DMS114 treated with DMSO at 0.1 percent for 48 hours (cell line): Measurements from ENCODE around the gene XPC.

Source experiments
- DNase-seq: peaks from one replicate; lab custom pipeline; 2025; ENCODE audit not compliant: unreplicated experiment; lab: John Stamatoyannopoulos, UW

Gene XPC

DNA sequence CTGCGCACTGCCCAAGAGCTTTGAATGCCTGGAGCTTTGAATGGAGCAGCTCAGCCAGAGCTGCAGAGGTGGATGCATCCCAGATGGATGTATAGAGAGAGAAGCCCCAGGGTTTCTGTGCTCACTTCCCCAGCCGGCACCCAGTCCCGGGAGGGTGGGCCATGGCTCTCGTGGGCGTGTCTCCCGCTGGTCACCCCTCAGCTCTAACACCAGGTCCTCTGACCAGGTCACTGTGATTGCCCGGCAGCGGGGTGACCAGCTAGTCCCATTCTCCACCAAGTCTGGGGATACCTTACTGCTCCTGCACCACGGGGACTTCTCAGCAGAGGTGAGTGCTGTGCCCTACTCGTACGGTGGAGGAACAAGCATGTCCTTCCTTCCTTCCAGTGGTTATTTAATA lies 42.8 kb downstream of the XPC start:
- DNase-seq, result no peak

DNA sequence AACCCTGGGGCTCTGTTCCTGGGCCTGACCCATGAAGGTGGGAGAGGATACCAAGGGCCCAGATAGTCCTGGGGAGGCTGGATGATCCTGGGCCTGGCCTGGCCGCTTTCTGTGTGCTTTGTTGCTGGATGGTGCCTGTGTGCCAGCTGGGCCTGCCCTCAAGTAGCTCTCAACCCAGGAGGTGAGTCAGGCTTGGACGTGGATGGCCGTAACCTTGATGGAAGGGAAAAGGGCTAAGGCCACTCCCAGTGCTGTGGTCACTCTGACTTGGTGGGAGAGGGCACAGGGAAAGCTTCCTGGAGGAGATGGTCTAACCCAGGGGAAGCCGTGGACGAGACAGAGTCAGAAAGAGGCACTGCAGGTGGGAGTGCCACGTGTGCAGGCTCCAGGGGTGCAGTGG lies 44.1 kb downstream of the XPC start:
- DNase-seq, result no peak

DNA sequence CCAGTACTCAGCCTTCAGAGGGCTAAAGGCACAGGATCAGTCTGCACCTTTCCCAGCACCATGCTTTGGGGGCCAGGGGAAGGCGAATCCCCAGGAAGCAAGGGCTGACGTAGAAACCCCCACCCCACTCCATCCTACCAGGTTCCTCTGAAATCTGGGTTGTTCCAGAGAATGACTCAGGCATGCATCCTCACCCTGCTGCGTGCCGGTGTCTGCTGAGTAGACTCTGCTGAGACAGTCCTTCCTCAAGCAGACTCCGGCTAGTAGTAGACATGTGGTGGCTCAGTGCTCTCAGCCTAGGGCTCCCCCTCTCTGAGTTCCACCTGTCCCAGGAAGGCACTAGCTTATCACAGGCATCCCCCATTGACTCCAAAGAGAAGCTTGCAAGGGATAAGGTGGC lies 44.5 kb downstream of the XPC start:
- DNase-seq, result no peak

DNA sequence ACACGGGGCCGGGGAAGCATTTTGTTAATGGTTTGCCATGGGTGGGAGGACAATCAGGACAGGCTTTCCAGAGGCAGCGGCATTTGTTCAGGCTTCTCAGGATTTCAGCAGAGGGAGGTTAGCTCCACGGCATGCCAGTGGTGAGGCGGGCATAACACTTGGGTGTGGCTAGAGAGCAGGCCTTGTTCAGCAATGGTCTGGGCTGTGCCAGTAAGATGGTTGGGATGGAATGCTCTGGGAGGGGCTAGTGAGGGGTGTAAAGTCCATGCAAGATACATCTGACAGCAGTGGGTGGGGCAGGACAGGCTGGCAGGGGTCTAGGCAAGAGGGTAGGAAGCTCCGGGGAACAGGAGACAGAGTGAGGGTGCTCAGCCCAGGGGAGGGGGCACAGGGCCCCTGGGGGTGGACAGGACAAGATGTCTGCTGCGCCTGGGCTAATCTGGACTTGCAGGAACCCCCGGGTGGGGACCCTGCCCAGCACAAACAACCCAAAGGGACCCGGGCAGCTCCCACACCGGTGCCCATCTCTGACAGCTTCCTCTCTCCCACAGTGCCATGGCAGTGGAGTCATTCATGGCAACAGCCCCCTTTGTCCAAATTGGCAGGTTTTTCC lies 45.1 kb downstream of the XPC start:
- DNase-seq, result no peak

DNA sequence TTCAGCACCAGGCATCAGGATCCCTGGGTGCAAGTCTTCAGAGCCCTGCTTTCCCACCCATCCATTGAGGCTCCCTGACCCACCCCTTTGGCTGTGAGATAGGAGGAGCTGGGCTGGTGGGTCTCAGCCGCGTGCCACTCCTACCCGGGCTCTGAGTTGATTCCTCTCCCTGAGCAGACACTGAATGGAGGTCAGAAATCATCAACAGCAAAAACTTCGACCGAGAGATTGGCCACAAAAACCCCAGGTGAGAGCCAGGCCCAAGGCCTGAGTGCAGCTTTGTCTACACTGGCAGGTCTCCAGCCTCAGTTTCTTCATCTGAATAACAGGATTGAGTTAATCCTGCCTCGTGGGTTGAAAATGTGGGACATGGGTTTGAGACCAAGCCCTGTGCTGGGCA lies 45.7 kb downstream of the XPC start:
- no peak for DNase-seq

DNA sequence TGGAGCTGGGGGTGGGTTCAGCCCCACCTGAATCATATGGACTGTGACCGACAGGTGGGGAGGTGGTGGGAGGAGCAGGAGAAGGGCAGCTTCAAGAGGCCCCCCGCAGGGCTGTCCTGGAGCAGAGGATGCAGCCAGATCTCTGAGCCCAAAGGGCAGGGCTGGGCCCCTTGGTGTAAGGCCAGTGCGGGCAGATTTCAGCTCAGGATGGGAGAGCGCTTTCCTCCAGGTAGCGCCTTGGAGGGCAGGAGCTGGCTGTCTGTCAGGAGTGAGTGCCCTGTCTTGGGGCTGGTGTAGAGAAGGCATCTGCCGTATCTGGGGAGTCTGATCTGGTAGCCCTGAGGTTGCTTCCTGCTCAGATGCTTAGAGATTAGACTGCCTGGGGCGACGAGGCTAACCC lies 46.3 kb downstream of the XPC start:
- no peak for DNase-seq

DNA sequence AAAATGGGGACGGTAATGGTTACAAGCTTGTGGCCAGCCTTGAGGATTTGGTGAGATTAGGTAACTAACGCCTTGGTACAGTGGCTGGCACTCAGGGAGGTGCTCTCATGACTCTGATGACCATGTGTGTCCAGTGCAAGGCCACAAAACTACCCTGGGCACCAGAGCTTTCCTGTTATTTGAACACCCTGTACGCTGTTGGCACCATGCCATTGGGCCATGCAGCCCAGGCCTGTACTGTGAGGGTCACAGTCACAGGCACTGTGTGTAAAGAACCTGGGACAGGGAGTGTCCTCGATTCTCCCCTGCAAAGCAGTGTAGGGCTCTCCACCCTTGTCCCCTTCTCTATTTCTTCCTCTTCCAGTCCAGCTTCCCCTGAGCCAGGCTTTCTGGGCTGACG lies 47.3 kb downstream of the XPC start:
- DNase-seq, result no peak

DNA sequence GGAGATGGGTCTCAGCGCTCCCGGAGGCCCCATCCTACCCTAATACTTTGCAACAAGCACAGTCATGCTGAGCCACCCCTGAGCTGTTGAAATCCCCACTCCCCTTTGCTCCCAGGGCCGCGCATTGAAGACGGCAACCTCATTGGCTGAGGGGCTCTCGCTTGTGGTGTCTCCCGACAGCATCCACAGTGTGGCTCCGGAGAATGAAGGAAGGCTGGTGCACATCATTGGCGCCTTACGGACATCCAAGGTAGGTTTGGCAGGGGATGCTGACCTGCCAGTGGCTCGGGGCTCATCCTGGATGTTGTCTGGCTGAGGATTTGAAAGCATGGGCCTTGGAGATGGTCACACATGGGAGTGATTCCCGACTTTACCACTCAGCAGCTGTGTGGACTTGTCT lies 47.7 kb downstream of the XPC start:
- DNase-seq, result no peak

DNA sequence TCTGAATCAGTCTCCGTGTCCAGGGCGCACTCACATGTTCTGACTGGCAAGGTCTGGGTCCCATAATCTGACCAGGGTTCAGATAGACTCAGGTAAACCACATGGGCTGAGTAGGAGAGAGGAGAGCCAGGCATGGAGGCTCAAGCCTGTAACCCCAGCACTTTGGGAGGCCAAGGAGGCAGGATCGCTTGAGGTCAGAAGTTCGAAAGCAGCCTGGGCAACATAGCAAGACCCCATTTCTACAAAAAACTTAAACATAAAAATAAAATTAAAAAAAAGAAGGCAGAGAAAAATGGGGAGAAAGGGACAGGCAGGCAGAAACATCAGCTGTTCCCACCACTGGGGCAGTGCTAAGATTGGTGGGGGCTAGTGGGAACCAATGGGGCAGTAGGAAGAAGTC lies 48.2 kb downstream of the XPC start:
- DNase-seq, result no peak

DNA sequence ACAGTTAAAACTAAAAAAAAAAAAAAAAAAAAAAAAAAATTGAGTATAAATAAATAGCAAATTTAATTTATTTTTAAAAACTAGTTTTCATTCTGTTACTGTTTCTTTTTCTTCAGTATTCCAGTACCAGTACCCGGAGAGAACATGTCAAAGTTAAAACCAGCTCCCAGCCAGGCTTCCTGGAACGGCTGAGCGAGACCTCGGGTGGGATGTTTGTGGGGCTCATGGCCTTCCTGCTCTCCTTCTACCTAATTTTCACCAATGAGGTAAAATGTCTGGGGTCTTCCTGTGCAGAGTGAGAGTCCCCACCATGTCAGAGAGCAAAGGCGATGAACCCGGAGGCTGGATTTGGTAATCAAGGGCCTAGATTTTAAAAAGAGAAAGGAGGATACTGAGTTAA lies 49.1 kb downstream of the XPC start:
- DNase-seq, result no peak

DNA sequence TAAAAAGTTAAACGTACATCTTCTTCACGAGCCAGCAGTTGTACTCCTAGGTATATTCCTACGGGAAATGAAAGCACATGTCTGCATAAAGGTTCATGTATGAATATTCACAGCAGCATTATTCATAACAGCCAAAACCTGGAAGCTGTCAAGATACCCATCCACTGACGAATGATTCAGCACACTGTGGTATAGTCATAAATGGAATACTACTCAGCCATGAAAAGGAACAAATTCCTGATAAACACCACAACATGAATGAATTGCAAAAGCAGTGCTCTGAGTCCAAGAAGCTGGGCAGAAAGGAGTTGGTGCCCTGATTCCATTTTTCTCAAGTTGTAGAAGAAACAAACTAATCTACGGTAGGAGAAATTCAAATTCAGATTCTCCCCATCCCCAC lies 49.7 kb downstream of the XPC start:
- no peak for DNase-seq

DNA sequence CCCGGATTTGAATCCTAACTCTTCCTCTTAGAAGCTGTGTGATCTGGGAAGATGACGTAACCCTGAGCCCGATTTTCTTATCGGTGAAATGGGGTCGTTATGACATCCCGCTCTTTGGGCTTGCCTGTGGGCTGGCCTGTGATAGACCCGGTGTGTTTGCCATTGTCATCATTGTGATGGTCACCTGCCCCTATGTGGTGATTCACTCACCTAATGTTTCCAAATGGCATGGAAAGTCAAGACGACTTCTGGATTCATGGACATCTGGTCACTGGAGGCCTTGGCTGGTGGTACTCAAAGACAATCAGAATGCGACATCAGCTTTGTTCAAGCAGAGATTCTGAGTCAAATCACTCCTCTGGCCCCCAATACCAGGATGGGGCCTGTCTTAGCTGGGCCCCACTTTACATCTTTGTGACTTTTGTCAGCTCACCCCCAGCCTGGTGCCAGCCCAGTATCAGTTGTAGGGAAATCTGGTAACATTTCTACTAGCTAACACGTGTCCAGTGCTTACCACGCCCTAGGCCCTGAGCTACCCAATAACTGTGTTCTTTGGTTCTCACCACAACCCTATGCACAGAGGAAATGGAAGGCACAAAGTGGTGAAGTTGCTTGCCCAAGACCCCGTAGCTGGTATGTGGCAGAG lies 50.8 kb downstream of the XPC start:
- DNase-seq, result no peak

DNA sequence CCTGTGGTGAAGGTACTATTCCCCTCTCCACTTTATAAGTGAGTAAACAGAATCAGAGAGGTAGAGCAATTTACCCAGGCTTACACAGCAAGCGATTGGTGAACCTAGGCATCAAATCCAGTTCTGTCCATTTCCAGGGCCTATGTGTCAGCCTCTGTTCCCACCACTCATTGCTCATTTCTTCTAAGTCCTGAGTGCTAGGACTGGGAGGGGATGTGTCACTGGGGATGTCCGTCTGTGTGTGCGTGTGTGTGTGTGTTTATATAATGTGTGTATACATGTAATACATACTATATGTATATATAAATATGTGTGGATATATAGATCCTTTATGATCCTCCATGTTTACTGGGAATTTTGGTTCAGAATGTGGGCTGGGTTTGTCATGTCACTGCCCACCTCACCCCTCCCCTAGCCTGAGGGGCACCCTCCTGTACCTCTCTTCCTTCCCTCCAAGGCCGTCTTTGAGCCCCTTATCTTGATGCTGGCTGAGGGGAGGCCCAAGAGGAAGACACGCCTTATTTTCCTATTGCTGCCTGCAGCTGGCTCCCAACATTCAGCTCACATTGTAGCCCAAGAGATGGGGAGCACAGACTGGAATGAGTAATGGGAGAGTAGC lies 51.4 kb downstream of the XPC start:
- no peak for DNase-seq

DNA sequence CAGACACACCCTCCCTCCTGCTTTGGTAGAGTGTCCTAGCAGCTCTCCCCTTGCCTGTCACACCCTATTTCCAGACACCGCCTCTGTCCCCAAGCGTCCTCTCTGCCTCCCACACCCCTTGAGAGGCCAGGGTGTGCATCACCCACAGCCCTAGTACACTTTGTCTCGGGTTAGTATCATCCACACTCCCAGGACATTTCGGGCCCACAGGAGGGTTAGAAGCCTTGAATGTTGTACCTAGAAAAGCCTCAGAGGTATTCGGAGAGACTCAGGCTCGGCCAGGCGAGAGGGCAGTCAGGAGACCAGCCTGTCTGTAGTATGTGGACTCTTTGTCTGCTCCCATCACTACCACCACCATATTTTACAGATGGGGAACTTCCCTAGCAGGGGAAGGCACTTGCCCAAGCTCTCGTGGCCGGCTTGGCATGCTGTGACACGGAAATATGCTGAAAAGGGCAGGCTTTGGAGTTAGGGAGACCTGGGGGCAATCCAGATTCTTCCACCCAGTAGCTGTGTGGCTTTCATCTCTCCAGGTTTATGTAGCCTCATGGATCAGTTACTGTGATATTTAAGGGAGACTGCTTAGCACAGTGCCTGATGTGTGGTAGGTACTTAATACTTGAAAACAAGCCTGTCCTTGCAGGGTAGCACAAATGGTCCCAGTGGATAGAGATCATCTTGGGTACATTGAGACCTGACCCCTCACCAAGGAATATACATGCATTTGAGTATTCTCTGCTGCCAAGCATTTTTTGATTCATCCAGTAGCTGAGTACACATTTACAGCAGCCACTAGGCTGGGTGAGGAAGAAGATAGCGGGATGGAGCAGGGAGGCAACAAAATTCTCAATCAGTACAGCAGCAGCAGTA lies 52.1 kb downstream of the XPC start:
- no peak for DNase-seq

DNA sequence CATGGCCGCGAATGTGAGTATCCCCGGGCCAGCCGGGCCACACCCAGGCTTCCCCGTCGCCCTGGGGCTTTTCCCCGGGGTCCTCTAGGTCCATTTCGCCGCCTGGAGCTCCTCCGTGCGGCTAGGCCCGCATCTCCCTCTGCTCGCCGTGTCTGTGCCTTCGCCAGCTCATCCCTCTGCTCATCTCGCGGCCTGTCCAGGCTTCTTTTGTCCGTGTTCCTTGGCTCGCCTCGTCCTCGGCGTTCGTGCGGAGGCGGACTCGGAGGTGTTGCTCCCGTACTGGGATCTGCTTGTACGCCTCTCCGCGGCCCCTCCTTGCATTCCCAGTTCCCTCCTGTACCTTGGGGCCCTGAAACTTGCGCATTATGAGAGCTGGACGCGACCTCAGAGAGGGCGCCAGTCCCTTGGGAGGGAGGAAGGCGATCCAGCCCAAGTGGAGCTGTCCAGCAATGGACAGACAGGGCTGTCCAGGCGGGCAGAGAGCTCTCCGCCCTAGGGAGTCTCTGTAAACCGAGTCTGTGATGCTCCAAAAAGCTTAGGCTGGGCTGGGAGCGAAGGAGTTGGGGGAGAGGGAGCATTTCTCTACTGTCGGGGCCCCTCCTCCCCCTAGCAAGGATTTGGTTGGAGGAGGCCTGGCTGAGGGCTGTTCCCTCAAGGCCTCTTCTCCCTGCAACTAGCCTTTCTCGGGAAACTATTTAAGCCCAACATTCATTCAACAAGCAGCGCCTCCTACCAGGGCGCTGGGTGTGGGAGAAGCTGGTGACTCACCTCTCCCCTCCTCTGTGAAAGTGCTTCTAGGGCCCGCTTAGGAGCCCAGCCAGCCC lies 53.0 kb downstream of the XPC start:
- DNase-seq, result no peak

DNA sequence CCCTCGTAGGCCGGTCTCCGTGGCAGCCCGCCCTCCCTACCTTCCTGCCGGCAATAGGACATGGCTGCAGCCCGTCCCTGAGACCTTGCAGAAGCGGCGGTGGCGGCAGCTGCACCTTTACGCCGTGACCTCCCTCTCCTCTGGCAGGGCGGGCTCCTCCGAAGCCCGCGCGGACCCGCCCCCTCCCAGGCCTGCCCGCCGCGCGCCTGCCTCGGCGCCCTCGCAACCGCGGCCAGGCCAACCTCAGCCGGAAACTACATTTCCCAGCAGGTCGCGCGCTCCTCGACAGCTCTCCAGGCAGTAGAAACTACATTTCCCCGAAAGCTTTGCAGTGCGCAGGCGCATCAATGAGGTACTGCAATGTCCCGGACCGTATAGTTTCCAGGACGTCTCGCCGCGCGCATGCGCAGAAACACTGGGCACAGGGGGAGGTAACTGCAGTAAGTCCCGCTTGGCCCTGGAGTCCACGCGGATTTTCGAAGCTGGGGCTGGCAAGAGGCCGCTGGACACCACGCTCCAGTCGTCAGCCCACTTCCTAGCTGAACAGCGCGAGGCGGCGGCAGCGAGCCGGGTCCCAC lies 53.7 kb downstream of the XPC start, which contains the start of the genes CHCHD4 and TMEM43:
TSS of gene CHCHD4 (minus strand) at position 256 of the 578 bp plus-strand sequence. CDS start at position 62, 194 bp downstream.
TSS of gene TMEM43 (plus strand) at position 438 of the 578 bp plus-strand sequence. CDS start 142 bp downstream, outside the sequence.
- DNase-seq, result peak; percentile 97

DNA sequence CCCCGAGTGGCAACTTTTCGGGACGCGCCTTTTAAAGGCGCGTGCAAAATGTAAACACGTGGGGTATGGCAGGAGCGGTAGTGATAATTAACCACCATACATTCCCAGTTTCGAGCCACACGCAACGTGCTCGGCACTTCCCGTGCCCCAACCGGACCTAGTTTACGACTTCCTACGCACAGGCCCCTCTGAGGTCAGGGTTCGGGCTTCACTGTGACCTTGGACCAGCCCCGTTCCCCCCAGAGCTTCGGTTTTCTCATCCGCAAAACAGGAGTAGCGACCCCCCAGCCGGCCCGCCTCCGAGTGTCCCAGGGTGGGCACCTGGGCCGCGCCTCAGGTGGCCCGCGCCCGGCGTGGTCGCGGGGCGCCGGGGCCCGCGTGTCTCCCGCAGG lies 54.2 kb downstream of the XPC start:
- DNase-seq, result no peak

DNA sequence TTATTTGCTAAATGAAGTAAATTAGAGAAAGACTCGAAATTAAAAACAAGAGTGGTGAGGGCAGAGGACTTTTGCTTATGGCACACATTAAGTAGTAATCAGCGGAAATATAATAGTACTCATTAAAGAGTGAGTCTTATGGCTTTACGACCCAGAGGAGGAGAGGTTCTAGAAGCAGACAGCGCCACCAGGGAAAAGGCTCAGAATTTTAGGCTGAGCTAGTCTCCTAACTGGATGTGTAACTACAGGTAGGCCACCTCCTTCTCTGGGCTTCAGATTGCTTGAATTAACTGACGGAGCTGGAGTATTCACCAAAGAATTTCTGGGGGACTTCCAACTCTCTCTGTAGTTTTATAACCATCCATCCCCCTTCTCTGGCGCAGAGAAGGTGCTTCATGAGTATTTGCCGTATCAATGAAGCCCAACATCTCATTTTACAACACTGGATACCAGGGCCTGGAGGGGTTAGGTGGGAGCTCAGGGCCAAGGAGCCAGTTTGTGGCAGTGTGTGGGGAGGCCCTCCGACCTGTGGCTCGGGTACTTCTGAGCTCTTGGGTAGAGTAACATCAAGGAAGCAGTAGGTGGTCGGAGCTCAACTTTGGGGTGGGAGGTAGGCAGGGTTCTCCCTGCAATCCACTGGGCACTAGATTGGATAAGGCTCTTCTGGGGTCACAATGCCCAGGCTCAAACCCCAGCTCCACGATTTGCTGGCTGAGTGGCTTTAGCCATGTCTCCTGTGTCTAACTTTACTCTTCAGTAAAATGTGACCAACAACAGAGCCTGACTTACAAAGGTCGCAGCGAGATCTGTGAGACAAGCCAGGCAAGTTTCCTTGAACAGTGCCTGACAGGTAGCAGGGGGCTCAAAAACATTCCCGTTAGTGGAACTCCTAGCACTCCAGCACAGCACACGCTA lies 54.8 kb downstream of the XPC start:
- no peak for DNase-seq

DNA sequence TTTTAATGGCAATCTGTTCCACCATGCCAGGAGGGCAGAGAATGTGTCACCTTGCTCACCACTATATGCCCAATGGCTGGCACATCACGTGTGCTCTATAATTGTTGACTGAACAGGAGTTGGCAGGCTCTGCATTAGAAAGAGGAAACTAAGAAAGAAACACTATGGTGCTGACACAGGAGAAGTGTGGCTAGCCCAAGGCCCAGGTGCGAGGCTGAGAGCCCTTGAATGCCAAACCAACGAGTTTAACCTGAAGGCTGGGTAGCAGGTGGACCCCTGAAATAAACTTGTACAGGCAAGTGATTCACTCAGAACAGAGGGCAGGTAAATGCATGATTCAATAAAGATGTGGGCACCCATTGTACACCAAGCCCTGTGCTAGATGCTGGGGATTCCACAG lies 56.1 kb downstream of the XPC start:
- DNase-seq, result no peak
